Upper lobe of right lung (tissue), 1 donor: ENCODE measurements around the gene PRDM16. TPM values are rescaled to one million over a fixed set of nuclear protein-coding genes. Genes with fewer than 3 reads are reported as not detected.

Experiments
- ATAC-seq: fragments of 200-7000 bp; cut with Tn5 transposase; one replicate; pipeline ENCODE4 v1.9.1; 2020; ENCODE audit warnings: mild to moderate bottlenecking, moderate library complexity
- DNase-seq: peaks from one replicate; pipeline ENCODE4 v3.0.0-alpha.2; 2020
- H3K27ac ChIP-seq: fragments of 200-600 bp; one replicate; pipeline ENCODE4 v1.8.0; 2022
- H3K27me3 ChIP-seq: fragments of 200-600 bp; one replicate; pipeline ENCODE4 v1.8.0; 2022; ENCODE audit warnings: mild to moderate bottlenecking
- H3K36me3 ChIP-seq: fragments of 200-600 bp; one replicate; pipeline ENCODE4 v1.8.0; 2022
- H3K4me1 ChIP-seq: fragments of 200-600 bp; one replicate; pipeline ENCODE4 v1.8.0; 2022
- H3K4me3 ChIP-seq: fragments of 200-600 bp; one replicate; pipeline ENCODE4 v1.8.0; 2022; ENCODE audit warnings: mild to moderate bottlenecking
- H3K9me3 ChIP-seq: fragments of 200-600 bp; one replicate; pipeline ENCODE4 v1.8.0; 2022
- intact Hi-C: fragments of 100-400 bp; cut with DNase I; formaldehyde crosslinking; loops from one replicate; pipeline ENCODE4 v1.11.0; 2022
- total RNA-seq: library from RNA; stranded (reverse); fragmentation: NEBNext Ultra II Directional; extraction: Animal tissue kit (Norgen Biotek cat#: 25700); gene quantifications from one replicate; pipeline ENCODE4 v1.2.1, GENCODE V29; 2021
- TF ChIP-seq, protein P1 (sequence below): fragments of 200-600 bp; IDR thresholded peaks from one replicate; pipeline ENCODE4 v1.8.0; 2022; ENCODE audit warnings: antibody characterized with exemption
- donor health status: DM: no; HTN: yes; CAD: no; lungs with severe emphysema.

The PRDM16 gene
- total RNA-seq, 1 donor from 2014 or later = 21.0 TPM

DNA sequence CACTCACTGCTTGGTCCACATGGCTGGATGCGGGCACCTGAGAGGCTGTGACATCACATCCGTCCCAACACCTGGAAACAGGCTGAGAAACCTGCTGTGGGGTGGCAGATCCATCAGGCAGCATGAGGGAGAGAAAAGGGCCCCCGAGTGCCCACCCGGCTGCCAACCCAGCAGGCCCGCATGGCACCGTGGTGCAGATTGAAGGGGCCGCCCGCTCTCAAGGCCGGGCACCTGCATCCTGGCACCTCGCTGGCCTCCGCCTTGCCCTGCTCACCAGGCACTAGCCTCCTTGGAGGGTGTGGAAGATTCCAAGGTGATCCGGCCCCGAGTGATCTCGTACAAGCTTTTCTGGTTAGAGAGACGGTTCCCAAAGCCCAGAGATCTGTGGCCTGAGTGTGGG lies 110.5 kb downstream of the PRDM16 start:
- intact Hi-C loops = no loop called here
- peaks cover 12% of the 10 kb centered on the region for H3K4me1 ChIP-seq
- no peaks in the 10 kb centered on the region for H3K9me3 ChIP-seq
- no peaks in the 10 kb centered on the region for H3K36me3 ChIP-seq
- DNase-seq (no peak), ATAC-seq (no peak)
- H3K27me3 ChIP-seq = no peaks in the 10 kb centered on the region
- no peak overlapping the region for H3K27ac ChIP-seq
- TF ChIP-seq, protein P1, sequence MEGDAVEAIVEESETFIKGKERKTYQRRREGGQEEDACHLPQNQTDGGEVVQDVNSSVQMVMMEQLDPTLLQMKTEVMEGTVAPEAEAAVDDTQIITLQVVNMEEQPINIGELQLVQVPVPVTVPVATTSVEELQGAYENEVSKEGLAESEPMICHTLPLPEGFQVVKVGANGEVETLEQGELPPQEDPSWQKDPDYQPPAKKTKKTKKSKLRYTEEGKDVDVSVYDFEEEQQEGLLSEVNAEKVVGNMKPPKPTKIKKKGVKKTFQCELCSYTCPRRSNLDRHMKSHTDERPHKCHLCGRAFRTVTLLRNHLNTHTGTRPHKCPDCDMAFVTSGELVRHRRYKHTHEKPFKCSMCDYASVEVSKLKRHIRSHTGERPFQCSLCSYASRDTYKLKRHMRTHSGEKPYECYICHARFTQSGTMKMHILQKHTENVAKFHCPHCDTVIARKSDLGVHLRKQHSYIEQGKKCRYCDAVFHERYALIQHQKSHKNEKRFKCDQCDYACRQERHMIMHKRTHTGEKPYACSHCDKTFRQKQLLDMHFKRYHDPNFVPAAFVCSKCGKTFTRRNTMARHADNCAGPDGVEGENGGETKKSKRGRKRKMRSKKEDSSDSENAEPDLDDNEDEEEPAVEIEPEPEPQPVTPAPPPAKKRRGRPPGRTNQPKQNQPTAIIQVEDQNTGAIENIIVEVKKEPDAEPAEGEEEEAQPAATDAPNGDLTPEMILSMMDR = no peak
- H3K4me3 ChIP-seq = no peak overlapping the region

DNA sequence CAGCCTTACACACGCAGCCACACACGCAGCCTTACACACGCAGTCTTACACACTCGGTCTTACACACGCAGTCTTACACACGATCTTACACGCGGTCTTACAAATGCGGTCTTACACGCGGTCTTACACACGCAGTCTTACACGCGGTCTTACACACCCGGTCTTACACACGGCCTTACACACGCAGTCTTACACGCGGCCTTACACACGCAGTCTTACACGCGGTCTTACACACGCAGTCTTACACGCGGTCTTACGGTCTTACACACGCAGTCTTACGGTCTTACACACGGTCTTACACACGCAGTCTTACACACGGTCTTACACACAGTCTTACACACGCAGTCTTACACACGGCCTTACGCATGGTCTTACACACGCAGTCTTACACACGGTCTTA lies 111.9 kb downstream of the PRDM16 start:
- Histone ChIP-seq H3K27me3 (no peaks in the 10 kb centered on the region), H3K9me3 (no peaks in the 10 kb centered on the region), H3K36me3 (no peaks in the 10 kb centered on the region), H3K4me1 (no peaks in the 10 kb centered on the region), H3K27ac (no peak overlapping the region), H3K4me3 (no peak overlapping the region)
- DNase-seq (no peak), ATAC-seq (no peak)
- TF ChIP-seq, protein P1 = no peak
- intact Hi-C loops = no loop called here

DNA sequence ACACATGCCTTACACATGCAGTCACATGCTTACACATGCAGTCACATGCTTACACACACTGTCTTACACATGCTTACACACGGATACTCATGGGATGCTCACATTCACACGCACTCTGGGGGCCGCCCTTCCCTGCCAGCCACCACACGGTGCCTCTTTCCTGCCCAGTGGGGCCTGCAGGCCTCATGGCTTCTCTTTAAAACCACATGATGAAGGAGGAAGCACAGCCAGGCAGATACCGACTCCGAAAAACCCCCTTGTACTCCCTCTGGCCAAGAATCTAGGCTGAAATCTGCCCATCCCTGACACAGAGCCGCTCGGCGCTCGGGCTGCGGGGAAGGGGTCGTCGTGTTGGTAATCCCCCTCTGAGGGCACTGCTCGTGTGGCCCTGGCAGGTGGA lies 113.0 kb downstream of the PRDM16 start:
- no peak for DNase-seq
- H3K4me1 ChIP-seq = peaks cover 8% of the 10 kb centered on the region
- no peak overlapping the region for H3K4me3 ChIP-seq
- H3K27me3 ChIP-seq = no peaks in the 10 kb centered on the region
- no peaks in the 10 kb centered on the region for H3K36me3 ChIP-seq
- intact Hi-C loops = no loop called here
- no peak overlapping the region for H3K27ac ChIP-seq
- no peak for ATAC-seq
- H3K9me3 ChIP-seq = no peaks in the 10 kb centered on the region
- TF ChIP-seq, protein P1 = no peak

DNA sequence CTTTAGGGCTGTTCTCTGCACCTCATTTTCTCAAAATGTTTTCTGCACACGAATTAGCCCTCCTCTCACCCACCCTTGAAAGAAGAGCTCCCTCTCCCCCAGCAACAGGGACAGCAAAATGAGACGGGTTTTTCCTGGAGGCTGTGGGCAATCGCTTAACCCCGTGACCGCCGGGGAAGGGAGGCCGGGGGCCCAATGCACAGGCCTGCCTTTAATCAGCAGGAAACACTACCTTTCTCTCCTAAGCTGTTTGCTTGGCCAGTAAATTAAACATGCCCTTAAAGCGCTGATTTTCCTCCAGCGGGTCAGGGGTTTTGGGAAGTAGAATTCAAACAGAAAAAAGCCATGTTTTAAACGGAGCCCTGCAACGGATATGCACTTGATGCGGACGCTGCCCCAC lies 114.4 kb downstream of the PRDM16 start:
- Histone ChIP-seq H3K4me3 (no peak overlapping the region), H3K4me1 (peaks cover 8% of the 10 kb centered on the region), H3K9me3 (no peaks in the 10 kb centered on the region), H3K27ac (no peak overlapping the region), H3K27me3 (no peaks in the 10 kb centered on the region), H3K36me3 (no peaks in the 10 kb centered on the region)
- TF ChIP-seq, protein P1 = no peak
- DNase-seq (no peak), ATAC-seq (no peak)
- intact Hi-C loops = no loop called here

DNA sequence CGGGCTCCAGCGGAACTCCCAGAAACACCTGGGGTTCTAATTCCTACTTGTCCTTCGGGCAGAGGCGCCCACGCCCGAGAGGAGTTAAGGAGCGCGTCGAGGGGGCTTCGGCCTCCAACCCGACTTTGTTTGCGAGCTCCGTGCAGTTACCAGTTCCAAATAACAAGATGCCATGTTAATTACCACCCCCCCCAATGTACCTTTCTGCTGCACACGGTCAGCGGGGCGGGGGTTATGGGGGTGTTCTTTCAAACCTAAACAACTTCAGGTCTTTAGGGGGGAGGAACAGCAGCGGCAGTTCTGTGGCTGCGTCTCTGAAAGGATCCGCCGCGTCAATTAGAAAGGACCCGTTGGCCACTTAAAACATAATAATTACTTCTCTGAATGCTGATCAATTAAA lies 114.8 kb downstream of the PRDM16 start:
- DNase-seq = no peak
- H3K36me3 ChIP-seq = no peaks in the 10 kb centered on the region
- H3K9me3 ChIP-seq = no peaks in the 10 kb centered on the region
- H3K4me3 ChIP-seq = no peak overlapping the region
- no peak for ATAC-seq
- no peak overlapping the region for H3K27ac ChIP-seq
- H3K4me1 ChIP-seq = peaks cover 8% of the 10 kb centered on the region
- H3K27me3 ChIP-seq = no peaks in the 10 kb centered on the region
- intact Hi-C loops = no loop called here
- TF ChIP-seq, protein P1 = no peak

DNA sequence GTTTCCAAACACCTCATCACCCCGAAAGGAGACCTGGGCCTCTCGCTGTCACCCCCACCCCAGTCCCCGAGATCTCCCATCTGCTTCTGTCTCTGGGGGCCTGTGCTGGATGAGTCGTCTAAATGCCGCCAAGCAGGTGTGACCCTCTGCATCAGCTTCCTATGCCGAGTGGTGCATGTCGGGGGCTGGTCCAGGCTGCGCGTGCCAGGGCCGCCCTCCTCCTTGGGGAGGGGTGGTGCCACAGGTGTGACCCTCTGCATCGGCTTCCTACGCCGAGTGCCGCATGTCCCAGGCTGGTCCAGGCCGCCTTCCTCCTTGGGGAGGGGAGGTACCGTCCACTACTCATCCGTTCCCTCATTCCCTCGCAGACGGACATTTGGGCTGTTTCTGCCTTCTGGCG lies 115.7 kb downstream of the PRDM16 start:
- Histone ChIP-seq H3K27ac (no peak overlapping the region), H3K4me3 (no peak overlapping the region), H3K27me3 (no peaks in the 10 kb centered on the region), H3K9me3 (no peaks in the 10 kb centered on the region), H3K4me1 (peaks cover 11% of the 10 kb centered on the region), H3K36me3 (no peaks in the 10 kb centered on the region)
- TF ChIP-seq, protein P1 = no peak
- intact Hi-C loops = no loop called here
- no peak for ATAC-seq
- no peak for DNase-seq
